Parathyroid adenoma (tissue), 2 donors: ENCODE results near the gene OR2H2.

Experiments
- H2AFZ ChIP-seq: fragments of 300-600 bp; sonication (generic); one replicate; pipeline ENCODE4 v1.7.0; 2017; ENCODE audit warnings: antibody characterized with exemption, mild to moderate bottlenecking
- H3K27ac ChIP-seq: fragments of 300-600 bp; sonication (generic); one replicate; pipeline ENCODE4 v1.7.0; 2017
- H3K27me3 ChIP-seq: fragments of 300-600 bp; sonication (generic); one replicate; pipeline ENCODE4 v1.7.0; 2017; ENCODE audit warnings: low read length; ENCODE audit not compliant: control insufficient read depth, insufficient read depth
- H3K36me3 ChIP-seq: fragments of 300-600 bp; sonication (generic); one replicate; pipeline ENCODE4 v1.7.0; 2017; ENCODE audit warnings: low read length; ENCODE audit not compliant: control insufficient read depth, insufficient read depth
- H3K4me1 ChIP-seq: fragments of 300-600 bp; sonication (generic); one replicate; pipeline ENCODE4 v1.7.0; 2017; ENCODE audit warnings: control low read depth
- H3K4me2 ChIP-seq: fragments of 300-600 bp; sonication (generic); one replicate; pipeline ENCODE4 v1.7.0; 2017; ENCODE audit warnings: low read length
- H3K4me3 ChIP-seq: fragments of 300-600 bp; sonication (generic); one replicate; pipeline ENCODE4 v1.7.0; 2017; ENCODE audit warnings: low read depth, low read length
- H3K79me2 ChIP-seq: fragments of 300-600 bp; sonication (generic); one replicate; pipeline ENCODE4 v1.7.0; 2017; ENCODE audit warnings: control low read depth
- H3K9ac ChIP-seq: fragments of 300-600 bp; sonication (generic); one replicate; pipeline ENCODE4 v1.7.0; 2017; ENCODE audit warnings: mild to moderate bottlenecking
- H3K9me3 ChIP-seq: fragments of 300-600 bp; sonication (generic); one replicate; pipeline ENCODE4 v1.7.0; 2017; ENCODE audit warnings: low read length; ENCODE audit not compliant: control insufficient read depth
- CTCF ChIP-seq: fragments of 300-600 bp; sonication (generic); IDR thresholded peaks from one replicate; pipeline ENCODE4 v1.7.0; 2017; ENCODE audit warnings: antibody characterized with exemption, mild to moderate bottlenecking
- donor health status: primary hyperparathyroidism.

OR2H2 gene

GRCh38 chr6:29577544-29577943 is 7.4 kb upstream of the OR2H2 start:
- H3K4me3 ChIP-seq = no peak overlapping the region
- H3K9ac ChIP-seq = no peak overlapping the region
- no peak overlapping the region for H3K27ac ChIP-seq
- H3K27me3 ChIP-seq = no peaks in the 10 kb centered on the region
- no peaks in the 10 kb centered on the region for H3K36me3 ChIP-seq
- no peaks in the 10 kb centered on the region for H3K4me1 ChIP-seq
- no peaks in the 10 kb centered on the region for H3K9me3 ChIP-seq
- no peaks in the 10 kb centered on the region for H3K79me2 ChIP-seq
- no peak overlapping the region for H2AFZ ChIP-seq
- H3K4me2 ChIP-seq = no peak overlapping the region
- no peak for TF ChIP-seq CTCF

- Histone ChIP-seq H3K4me1 (no peaks in the 10 kb centered on the region), H3K79me2 (no peaks in the 10 kb centered on the region), H3K36me3 (no peaks in the 10 kb centered on the region), H2AFZ (peak overlapping the region; percentile 9), H3K27me3 (no peaks in the 10 kb centered on the region), H3K9ac (no peak overlapping the region), H3K4me2 (no peak overlapping the region), H3K9me3 (no peaks in the 10 kb centered on the region), H3K27ac (no peak overlapping the region), H3K4me3 (no peak overlapping the region)
- TF ChIP-seq CTCF = peak; percentile 98
Observed at GRCh38 chr6:29589423-29590048, 4.6 kb downstream of the OR2H2 start.

GRCh38 chr6:29590218-29590808 is 5.4 kb downstream of the OR2H2 start:
- Histone ChIP-seq H3K27ac (no peak overlapping the region), H2AFZ (no peak overlapping the region), H3K4me3 (no peak overlapping the region), H3K4me2 (no peak overlapping the region), H3K4me1 (no peaks in the 10 kb centered on the region), H3K27me3 (no peaks in the 10 kb centered on the region), H3K36me3 (no peaks in the 10 kb centered on the region), H3K9ac (no peak overlapping the region), H3K9me3 (no peaks in the 10 kb centered on the region), H3K79me2 (no peaks in the 10 kb centered on the region)
- no peak for TF ChIP-seq CTCF

- Histone ChIP-seq H3K79me2 (no peaks in the 10 kb centered on the region), H3K4me2 (no peak overlapping the region), H3K9ac (no peak overlapping the region), H3K4me1 (no peaks in the 10 kb centered on the region), H3K36me3 (no peaks in the 10 kb centered on the region), H3K27me3 (no peaks in the 10 kb centered on the region), H2AFZ (no peak overlapping the region), H3K27ac (no peak overlapping the region), H3K9me3 (no peaks in the 10 kb centered on the region), H3K4me3 (no peak overlapping the region)
- TF ChIP-seq CTCF = no peak
Observed at GRCh38 chr6:29591677-29592076, 6.8 kb downstream of the OR2H2 start.
